AML-193 (cell line): ENCODE measurements around the gene RAB37.

Experiments
- DNase-seq, 2 experiments: peaks; one replicate each; lab custom pipeline; 2025; lab: John Stamatoyannopoulos, UW

Gene RAB37

GRCh38 chr17:74760404-74761105 is 23.5 kb downstream of the RAB37 start:
- DNase-seq: no peak

DNA sequence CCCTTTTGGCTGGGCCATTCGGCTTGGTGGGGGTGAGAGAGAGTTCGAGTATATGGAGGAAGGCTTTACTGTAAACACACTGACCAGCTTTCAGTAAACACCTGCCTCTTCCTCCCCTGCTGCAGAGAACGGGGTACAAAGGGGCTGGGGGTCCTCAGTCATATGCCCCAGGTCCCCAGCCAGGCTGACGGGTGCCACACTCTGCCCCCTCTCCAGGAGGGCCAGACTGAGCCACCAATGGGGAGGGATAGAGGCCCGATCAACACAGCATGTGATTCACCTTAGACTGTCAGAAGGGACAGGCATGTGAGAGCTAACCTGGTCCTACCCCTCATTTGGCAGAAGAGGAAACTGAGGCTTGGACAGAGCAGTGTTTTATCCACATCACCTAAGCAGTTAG is 24.4 kb downstream of the RAB37 start:
- DNase-seq: no peak

- DNase-seq: no peak
Measured at GRCh38 chr17:74761931-74762330, 24.9 kb downstream of the RAB37 start.

DNA sequence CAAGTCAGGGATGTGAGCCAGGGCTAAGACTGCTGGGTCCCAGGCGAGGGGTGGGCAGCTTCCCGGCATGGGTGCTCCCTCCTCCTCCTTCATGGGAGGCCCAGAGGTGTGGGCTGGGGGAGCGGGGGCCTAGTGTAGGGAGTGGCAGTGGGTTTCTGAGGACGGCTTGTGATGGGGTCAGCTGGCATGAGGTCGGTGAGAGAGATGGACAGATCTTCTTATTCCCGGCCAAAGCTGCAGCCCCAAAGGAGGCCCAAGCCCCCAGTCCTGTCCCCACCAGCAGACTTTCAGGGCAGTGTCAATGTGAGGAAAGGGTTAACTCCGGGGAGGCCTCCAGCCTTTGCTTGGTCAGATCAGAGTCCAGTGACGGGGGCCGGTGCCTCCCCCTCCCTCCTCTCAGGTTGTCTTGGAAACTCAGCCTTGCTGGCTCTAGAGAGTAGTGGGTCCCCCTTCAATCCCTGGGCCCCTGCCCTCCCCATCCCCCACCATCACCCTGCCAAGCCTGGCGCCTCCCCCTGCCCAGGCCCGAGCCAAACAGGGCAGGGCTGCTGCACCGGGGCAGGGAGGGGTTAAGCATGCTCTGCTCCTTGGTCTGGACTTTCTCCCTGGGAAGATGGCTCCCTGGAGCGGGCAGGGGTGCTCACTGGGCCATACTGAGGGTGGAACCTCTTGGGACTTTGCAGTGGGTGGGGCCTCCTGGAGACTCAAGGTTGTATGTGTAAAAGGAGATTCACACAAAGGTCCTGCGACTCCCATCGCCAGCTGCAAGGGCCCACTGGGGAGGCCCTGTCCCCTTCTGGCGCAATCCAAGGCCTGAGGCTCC is 26.7 kb downstream of the RAB37 start:
- no peak for DNase-seq

- DNase-seq: no peak
Measured at GRCh38 chr17:74764751-74765286, 27.8 kb downstream of the RAB37 start.

DNA sequence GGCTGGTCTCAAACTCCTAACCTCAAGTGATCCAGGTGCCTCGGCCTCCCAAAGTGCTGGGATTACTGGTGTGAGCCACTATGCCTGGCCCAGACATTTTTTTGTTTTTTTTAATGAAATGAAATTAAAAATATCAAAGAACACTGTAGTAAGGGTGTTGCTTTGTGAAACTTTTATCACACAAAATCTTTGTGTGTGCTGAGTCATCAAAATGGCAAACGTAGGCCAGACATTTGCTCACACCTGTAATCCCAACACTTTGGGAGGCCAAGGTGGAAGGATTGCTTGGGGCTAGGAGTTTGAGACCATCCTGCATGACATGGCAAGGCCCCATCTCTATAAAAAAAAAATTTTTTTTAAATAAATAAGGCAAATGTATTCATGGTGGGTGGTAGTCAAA is 29.4 kb downstream of the RAB37 start:
- DNase-seq: no peak

- DNase-seq: no peak
Measured at GRCh38 chr17:74767111-74767516, 30.1 kb downstream of the RAB37 start.

GRCh38 chr17:74768069-74768762 is 31.2 kb downstream of the RAB37 start:
- DNase-seq: no peak

GRCh38 chr17:74768763-74769114 is 31.7 kb downstream of the RAB37 start:
- no peak for DNase-seq

DNA sequence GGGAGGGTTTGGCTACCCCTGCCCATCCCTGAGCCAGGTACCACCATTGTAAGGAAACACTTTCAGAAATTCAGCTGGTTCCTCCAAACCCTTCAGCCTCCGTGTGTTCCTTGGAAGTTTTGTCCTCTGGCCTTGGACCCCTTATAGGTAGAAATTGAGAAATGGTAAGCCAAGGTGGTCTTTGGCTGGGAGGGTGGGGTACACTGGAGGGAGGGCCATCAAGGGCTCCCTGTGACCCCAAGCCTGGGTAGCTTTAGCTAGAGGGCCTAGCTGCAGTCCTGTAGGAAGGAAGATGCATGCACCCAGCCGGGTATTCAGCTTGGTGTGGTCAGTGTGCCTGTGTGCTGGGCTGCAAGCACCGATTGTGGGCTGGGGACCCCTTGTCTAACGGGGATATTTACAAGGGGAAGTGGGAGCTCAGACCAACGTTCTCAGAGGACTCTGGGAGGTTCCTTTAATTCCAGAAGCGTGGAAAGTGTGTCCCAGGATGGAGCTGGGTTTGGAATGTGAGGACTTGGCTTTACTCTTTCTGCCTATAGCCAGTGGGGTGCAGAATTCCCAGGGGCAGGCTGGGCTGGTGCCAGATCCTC is 32.3 kb downstream of the RAB37 start:
- no peak for DNase-seq

GRCh38 chr17:74769856-74770497 is 32.9 kb downstream of the RAB37 start:
- DNase-seq: no peak

- DNase-seq: peak; percentile 21 to 34
Measured at GRCh38 chr17:74770498-74771318, 33.7 kb downstream of the RAB37 start.

DNA sequence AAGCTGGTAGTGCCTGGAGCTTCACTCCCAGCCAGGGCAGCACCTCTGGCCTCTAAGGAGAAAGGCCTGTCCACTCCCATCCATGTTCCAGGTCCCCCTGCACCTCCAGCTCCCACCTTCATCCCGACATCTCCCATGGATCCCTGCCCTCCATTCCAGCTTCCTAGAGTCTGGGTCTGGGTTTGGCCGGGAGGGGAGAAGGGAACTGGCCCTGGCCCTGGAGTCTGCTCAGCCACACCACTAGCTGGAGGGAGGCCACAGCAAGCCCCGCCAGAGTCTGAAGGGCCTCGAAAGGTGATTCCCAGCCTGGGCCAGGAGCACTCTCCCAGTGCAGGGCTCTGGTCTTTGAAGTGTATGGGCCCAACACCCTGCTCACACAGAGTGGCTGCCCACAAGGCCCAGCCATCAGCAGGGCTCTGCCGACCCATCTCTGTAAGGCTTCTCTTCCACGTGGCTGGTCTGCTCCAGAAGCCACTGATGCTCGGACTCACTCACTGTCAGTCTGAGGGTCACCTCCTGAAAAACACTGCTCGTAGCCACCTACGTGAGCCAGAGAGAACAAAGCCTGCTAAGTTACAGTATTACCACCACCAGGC is 34.4 kb downstream of the RAB37 start:
- no peak for DNase-seq

- DNase-seq: no peak
Measured at GRCh38 chr17:74772053-74772452, 35.0 kb downstream of the RAB37 start.

DNA sequence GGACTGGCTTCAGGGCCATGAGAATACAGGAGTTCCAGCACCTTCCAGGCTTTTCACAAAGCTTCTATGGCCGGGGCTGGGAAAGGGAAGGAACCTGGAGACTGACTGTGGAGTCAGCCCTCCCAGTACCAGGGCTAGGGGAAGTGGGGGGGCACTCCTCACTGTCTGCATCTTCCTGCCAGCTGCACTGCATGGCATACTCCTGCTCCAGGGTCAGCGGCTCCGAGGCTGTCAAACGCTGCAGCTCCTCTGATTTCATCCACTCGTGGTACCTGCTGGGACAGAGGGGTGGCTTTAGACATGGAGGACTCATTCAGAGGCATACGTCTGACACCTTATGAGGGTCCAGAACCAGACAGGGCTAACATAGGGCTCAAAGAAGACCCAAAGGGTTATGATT is 36.4 kb downstream of the RAB37 start:
- DNase-seq: no peak

DNA sequence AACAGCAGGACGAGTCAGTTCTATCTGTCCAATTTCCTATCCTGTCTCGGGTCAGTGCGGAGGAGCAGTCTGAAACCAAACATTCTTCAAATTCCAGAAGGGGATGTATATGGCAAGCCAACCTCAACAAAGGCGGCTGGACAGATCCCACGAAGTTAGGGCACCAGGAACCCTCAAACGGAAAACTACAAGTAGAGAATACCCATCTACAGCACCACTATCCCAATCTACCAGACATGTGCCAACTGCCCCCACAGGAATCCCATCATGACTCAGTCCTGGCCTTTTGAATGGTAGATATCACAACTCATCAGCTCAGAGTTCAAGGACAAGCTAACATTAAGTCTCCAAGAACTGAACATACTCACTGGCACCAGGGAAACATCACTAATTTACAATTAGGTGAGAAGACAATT is 36.8 kb downstream of the RAB37 start:
- DNase-seq: no peak

- DNase-seq: peak in 1 of 2 experiments; percentile 14
Measured at GRCh38 chr17:74775409-74776043, 38.5 kb downstream of the RAB37 start.

DNA sequence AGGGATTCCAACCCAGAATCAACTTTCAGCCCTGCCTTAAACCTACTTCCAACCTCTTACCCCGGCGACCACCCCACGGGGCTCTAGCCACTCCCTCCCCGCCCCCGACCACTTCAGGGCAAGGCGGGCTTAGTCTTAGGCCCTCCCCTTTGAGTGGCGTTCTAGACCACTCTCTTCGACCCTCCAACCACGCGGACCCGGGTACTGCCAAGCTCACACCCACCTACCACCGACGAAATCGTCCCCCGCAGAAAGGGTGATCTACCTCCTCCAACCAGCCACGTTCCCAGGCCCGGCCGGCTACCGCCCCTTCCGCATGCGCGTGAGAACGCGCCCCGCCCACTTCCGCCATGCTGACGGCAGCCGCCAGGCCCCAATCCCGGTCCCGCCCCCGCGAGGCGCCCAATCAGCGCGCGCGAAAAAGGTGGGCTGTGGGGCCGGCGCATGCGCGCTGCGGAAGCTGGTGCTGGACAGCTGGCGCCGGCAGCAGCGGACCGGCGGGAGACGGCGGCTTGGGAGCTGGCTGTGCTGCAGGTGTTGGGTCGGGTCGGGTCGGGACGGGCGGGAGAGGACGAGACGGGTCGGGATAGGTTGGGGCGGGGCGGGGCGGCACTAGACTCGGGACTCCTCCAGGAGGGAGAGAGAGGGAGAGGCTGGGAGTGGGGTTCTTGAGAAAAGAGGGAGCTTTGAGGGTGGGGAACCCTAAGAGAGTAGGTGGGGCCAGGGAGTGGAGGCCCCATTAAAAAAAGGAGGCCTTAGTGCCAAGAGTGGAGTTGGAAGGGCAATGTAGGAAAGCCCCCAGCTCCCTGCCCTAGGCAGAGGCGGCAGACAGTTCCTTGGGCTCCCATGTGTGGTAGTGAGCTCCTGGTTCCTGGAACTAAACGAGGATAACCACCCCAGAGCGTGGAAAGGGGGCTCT is 39.2 kb downstream of the RAB37 start, which contains the start of gene NAT9:
Gene NAT9 (minus strand): TSS at position 302 of the 919 bp plus-strand sequence. CDS start 647 bp downstream, outside the sequence.
- peak; percentile 97 for DNase-seq

DNA sequence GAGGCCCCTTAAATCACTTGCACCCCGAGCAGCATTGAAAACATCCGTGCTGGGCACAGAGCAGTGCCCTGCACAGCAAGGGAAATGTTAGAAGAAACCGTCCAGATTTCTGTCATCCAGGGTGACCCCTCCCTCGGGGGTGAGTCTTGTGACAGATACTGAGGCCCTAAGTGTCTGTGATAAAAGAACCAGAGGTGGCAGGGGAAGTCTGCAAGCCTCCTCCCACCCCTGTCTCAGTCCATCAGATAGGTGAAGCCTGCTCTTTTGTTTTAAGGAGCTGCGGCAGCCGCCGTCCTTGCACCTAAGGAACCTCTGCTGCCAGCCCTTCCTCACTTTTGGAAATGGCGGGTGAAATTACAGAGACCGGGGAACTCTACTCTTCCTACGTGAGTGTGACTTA is 39.9 kb downstream of the RAB37 start:
- no peak for DNase-seq
